Neural cell (in vitro differentiated cells): ENCODE data around the gene MCC.

Experiments used
- EZH2 ChIP-seq: fragments of 200-600, 300-800 bp; shearing (Covaris generic), sonication (generic); IDR thresholded peaks from 2 replicates; pipeline ENCODE4 v1.6.1; 2014; ENCODE audit warnings: antibody characterized with exemption, low read length, borderline replicate concordance, mild to moderate bottlenecking; ENCODE audit not compliant: insufficient read depth, poor library complexity, severe bottlenecking
- MXI1 ChIP-seq: fragments of 450-650 bp; conservative IDR thresholded peaks from 2 replicates; pipeline ENCODE4 v1.6.1; 2014; ENCODE audit warnings: antibody characterized with exemption, mild to moderate bottlenecking; ENCODE audit not compliant: poor library complexity, severe bottlenecking
- POLR2AphosphoS5 ChIP-seq: IDR thresholded peaks from 2 replicates; pipeline ENCODE4 v1.6.1; 2012
- TAF1 ChIP-seq: IDR thresholded peaks from 2 replicates; pipeline ENCODE4 v1.6.1; 2012; ENCODE audit warnings: low read depth
- TF ChIP-seq, protein P1 (sequence below): fragments of 450-650 bp; IDR thresholded peaks from 2 replicates; pipeline ENCODE4 v1.5.1; 2014; ENCODE audit warnings: antibody characterized with exemption, mild to moderate bottlenecking, moderate library complexity; ENCODE audit not compliant: poor library complexity, severe bottlenecking
- TF ChIP-seq, protein P2 (sequence below): IDR thresholded peaks from 2 replicates; pipeline ENCODE4 v1.6.1; 2012; ENCODE audit warnings: borderline replicate concordance

DNA sequence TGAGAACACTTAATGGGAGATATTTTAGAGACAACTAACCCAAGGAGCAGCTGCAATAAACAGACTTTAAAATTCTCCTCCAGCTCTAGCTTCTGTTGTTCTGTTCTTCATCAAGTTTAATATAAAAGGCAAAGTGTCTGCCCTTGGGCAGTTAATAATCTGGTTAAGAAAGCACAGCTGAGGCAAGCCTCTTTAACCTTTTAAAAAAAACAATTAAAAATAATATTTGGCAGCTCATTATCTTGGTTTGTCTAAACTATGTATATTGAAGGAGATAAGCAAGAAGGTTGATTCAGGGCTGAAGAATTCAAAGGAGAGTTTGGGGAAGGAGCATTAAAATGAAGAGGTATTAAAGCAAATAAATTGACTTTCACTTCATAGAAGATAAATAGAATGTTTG lies 128.8 kb downstream of the MCC start:
- TF ChIP-seq, protein P1, sequence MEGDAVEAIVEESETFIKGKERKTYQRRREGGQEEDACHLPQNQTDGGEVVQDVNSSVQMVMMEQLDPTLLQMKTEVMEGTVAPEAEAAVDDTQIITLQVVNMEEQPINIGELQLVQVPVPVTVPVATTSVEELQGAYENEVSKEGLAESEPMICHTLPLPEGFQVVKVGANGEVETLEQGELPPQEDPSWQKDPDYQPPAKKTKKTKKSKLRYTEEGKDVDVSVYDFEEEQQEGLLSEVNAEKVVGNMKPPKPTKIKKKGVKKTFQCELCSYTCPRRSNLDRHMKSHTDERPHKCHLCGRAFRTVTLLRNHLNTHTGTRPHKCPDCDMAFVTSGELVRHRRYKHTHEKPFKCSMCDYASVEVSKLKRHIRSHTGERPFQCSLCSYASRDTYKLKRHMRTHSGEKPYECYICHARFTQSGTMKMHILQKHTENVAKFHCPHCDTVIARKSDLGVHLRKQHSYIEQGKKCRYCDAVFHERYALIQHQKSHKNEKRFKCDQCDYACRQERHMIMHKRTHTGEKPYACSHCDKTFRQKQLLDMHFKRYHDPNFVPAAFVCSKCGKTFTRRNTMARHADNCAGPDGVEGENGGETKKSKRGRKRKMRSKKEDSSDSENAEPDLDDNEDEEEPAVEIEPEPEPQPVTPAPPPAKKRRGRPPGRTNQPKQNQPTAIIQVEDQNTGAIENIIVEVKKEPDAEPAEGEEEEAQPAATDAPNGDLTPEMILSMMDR, result no peak
- TF ChIP-seq EZH2, result no peak
- TF ChIP-seq MXI1, result no peak
- TF ChIP-seq TAF1, result no peak
- TF ChIP-seq, protein P2, sequence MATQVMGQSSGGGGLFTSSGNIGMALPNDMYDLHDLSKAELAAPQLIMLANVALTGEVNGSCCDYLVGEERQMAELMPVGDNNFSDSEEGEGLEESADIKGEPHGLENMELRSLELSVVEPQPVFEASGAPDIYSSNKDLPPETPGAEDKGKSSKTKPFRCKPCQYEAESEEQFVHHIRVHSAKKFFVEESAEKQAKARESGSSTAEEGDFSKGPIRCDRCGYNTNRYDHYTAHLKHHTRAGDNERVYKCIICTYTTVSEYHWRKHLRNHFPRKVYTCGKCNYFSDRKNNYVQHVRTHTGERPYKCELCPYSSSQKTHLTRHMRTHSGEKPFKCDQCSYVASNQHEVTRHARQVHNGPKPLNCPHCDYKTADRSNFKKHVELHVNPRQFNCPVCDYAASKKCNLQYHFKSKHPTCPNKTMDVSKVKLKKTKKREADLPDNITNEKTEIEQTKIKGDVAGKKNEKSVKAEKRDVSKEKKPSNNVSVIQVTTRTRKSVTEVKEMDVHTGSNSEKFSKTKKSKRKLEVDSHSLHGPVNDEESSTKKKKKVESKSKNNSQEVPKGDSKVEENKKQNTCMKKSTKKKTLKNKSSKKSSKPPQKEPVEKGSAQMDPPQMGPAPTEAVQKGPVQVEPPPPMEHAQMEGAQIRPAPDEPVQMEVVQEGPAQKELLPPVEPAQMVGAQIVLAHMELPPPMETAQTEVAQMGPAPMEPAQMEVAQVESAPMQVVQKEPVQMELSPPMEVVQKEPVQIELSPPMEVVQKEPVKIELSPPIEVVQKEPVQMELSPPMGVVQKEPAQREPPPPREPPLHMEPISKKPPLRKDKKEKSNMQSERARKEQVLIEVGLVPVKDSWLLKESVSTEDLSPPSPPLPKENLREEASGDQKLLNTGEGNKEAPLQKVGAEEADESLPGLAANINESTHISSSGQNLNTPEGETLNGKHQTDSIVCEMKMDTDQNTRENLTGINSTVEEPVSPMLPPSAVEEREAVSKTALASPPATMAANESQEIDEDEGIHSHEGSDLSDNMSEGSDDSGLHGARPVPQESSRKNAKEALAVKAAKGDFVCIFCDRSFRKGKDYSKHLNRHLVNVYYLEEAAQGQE, result no peak
- no peak for TF ChIP-seq POLR2AphosphoS5
